Measurements from ENCODE around the gene ALDH3A1.

DNA sequence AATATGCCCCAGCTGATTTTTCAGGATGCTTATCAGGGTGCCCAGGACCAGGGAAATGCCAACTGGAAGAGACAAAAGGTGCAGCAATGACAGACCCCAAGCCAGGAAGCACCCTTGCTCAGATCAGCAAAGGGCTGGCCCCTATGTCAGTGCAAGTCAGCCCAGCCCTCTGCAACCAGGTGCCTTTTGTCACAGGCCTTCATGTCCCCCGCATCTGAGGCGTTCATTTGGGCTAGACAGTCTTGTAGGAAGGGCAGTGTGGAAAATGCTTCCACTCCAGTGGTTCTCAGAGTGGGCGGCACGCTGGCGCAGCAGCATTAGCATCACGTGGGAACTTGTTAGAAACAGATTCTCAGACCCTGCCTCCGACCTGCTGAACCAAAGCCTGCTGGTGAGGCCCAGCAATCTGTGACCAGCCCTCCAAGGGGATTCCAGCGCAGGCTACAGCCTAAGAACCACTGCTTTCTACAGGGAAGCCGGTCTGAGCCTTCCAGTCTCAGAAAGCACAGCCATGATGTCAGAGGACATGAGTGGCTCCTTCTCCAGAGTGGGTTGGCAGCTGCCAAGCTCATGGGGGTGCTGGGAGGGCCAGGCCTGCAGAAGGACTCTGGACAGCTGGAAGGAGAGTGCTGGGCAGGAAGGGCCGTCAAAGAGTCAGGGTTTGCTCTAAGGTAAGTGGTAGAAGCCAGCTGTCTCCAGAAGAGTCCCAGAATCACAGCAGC, 44.8 kb downstream of the ALDH3A1 start:
- TF ChIP-seq BRCA1 (IDR thresholded peaks at IDR 0.05) (no peak), BRCA1 (CRISPR knock-in tag; IDR thresholded peaks at IDR 0.05) (no peak), GATAD2B (IDR thresholded peaks at IDR 0.05; ENCODE audit: borderline replicate concordance) (no peak)

Measured in K562 (cell line).